H1 (cell line): ENCODE data around the gene TPMT. TPM values are rescaled to one million over a fixed set of nuclear protein-coding genes. Genes with fewer than 3 reads are reported as not detected.

ENCODE experiments used
- CTCF ChIA-PET: fragments of 300-600 bp; sonication (Branson Sonifier 250); formaldehyde crosslinking; loops from one replicate; lab custom pipeline; 2021; ENCODE audit not compliant: partially characterized antibody; lab: Charles Lee
- POLR2A ChIA-PET: fragments of 300-600 bp; sonication (Branson Sonifier 250); formaldehyde crosslinking; loops from one replicate; lab custom pipeline; 2021; ENCODE audit warnings: inconsistent platforms; ENCODE audit not compliant: partially characterized antibody; lab: Charles Lee
- DNase-seq, 2 experiments: peaks; one replicate each; pipeline versions ENCODE4 v3.0.0 to v3.0.0-alpha.2; 2010 to 2022; ENCODE audit warnings: low spot score in 2 of 2, low read depth in 1 of 2, mixed read lengths in 1 of 2
- FAIRE-seq: peaks from 2 replicates; lab custom pipeline; 2011; peaks lifted over from hg19 to GRCh38; lab: Jason Lieb, UNC
- H2AFZ ChIP-seq: 2 replicates; pipeline ENCODE4 v1.8.1; 2012; ENCODE audit warnings: low read length, inconsistent platforms
- H2AK5ac ChIP-seq: 2 replicates; pipeline ENCODE4 v1.6.1; 2013; ENCODE audit warnings: low read depth, low read length
- H2BK120ac ChIP-seq: replicated peaks from 2 replicates; pipeline ENCODE3; 2013; ENCODE audit warnings: low read depth, low read length, inconsistent platforms
- H2BK12ac ChIP-seq: 2 replicates; pipeline ENCODE4 v1.6.1; 2013; ENCODE audit warnings: low read depth, low read length
- H2BK15ac ChIP-seq: 2 replicates; pipeline ENCODE4 v1.6.1; 2013; ENCODE audit warnings: low read length
- H2BK20ac ChIP-seq: 2 replicates; pipeline ENCODE4 v1.6.1; 2013; ENCODE audit warnings: low read length
- H2BK5ac ChIP-seq: 2 replicates; pipeline ENCODE4 v1.6.1; 2013; ENCODE audit warnings: low read depth, low read length
- H3K14ac ChIP-seq: 2 replicates; pipeline ENCODE4 v1.6.1; 2013; ENCODE audit warnings: inconsistent platforms; ENCODE audit not compliant: insufficient read length
- H3K18ac ChIP-seq: 2 replicates; pipeline ENCODE4 v1.6.1; 2013; ENCODE audit warnings: low read length; ENCODE audit errors: extremely low read depth
- H3K23ac ChIP-seq: 2 replicates; pipeline ENCODE4 v1.6.1; 2013; ENCODE audit warnings: inconsistent platforms; ENCODE audit not compliant: insufficient read length
- H3K23me2 ChIP-seq: 2 replicates; pipeline ENCODE4 v1.6.1; 2013; ENCODE audit warnings: low read depth, low read length
- H3K27ac ChIP-seq: 2 replicates; pipeline ENCODE4 v1.6.1; 2011; ENCODE audit warnings: low read depth, low read length, inconsistent platforms
- H3K27me3 ChIP-seq, 4 experiments: replicated peaks in 1 of 4; 1 replicate in 1 of 4; 2 replicates in 3 of 4; pipeline versions ENCODE4 v1.6.1 to v1.8.1; 2011 to 2013; ENCODE audit warnings: low read length in 3 of 4, mild to moderate bottlenecking in 3 of 4, inconsistent platforms in 2 of 4, mixed read lengths in 2 of 4, moderate library complexity in 1 of 4; ENCODE audit not compliant: control insufficient read depth in 3 of 4, insufficient read depth in 3 of 4; ENCODE audit errors: extremely low read depth in 1 of 4
- H3K36me3 ChIP-seq, 4 experiments: 2 replicates each; pipeline versions ENCODE4 v1.6.1 to v1.8.1; 2011 to 2013; ENCODE audit warnings: mild to moderate bottlenecking in 4 of 4, low read length in 3 of 4, moderate library complexity in 2 of 4, control low read depth in 1 of 4, inconsistent platforms in 1 of 4; ENCODE audit not compliant: insufficient read depth in 4 of 4, control insufficient read depth in 2 of 4
- H3K4ac ChIP-seq: replicated peaks from 2 replicates; pipeline ENCODE3; 2013; ENCODE audit warnings: low read length, low read depth, mixed read lengths, inconsistent platforms; ENCODE audit not compliant: insufficient read length
- H3K4me1 ChIP-seq, 4 experiments: replicated peaks in 1 of 4; 1 replicate in 1 of 4; 2 replicates in 3 of 4; pipeline versions ENCODE4 v1.6.1 to v1.8.1; 2011 to 2013; ENCODE audit warnings: low read length in 3 of 4, inconsistent platforms in 2 of 4, mixed read lengths in 1 of 4; ENCODE audit not compliant: insufficient read depth in 4 of 4, control insufficient read depth in 3 of 4
- H3K4me2 ChIP-seq, 2 experiments: 2 replicates each; pipeline versions ENCODE4 v1.6.1 to v1.8.1; 2011 to 2013; ENCODE audit warnings: low read depth in 2 of 2, low read length in 2 of 2, control low read depth in 1 of 2, inconsistent platforms in 1 of 2, mild to moderate bottlenecking in 1 of 2; ENCODE audit not compliant: insufficient read depth in 1 of 2
- H3K4me3 ChIP-seq, 4 experiments: fragments of 200-600, 300-600 bp in 1 of 4; sonication (generic), shearing (Covaris generic), sonication (Bioruptor Twin) in 1 of 4; 2 replicates each; pipeline versions ENCODE4 v1.5.1 to v1.8.1; 2011 to 2016; ENCODE audit warnings: low read length in 4 of 4, low read depth in 3 of 4, control low read depth in 2 of 4, inconsistent platforms in 2 of 4, mild to moderate bottlenecking in 2 of 4, mixed read lengths in 1 of 4, moderate library complexity in 1 of 4; ENCODE audit not compliant: insufficient read depth in 2 of 4; ENCODE audit errors: extremely low read depth in 1 of 4
- H3K56ac ChIP-seq: replicated peaks from 2 replicates; pipeline ENCODE3; 2013; ENCODE audit warnings: low read depth, mild to moderate bottlenecking, mixed read lengths, low read length, inconsistent platforms; ENCODE audit not compliant: insufficient read length
- H3K79me1 ChIP-seq: 2 replicates; pipeline ENCODE4 v1.6.1; 2013; ENCODE audit warnings: low read depth, low read length, control low read depth
- H3K79me2 ChIP-seq, 2 experiments: 2 replicates each; pipeline versions ENCODE4 v1.6.1 to v1.8.1; 2012 to 2013; ENCODE audit warnings: low read length in 2 of 2, mild to moderate bottlenecking in 2 of 2, inconsistent platforms in 1 of 2; ENCODE audit not compliant: insufficient read depth in 2 of 2, control insufficient read depth in 1 of 2
- H3K9ac ChIP-seq, 4 experiments: replicated peaks in 1 of 4; 1 replicate in 1 of 4; 2 replicates in 3 of 4; pipeline versions ENCODE4 v1.6.1 to v1.8.1; 2011 to 2013; ENCODE audit warnings: low read depth in 3 of 4, low read length in 3 of 4, control low read depth in 2 of 4, mild to moderate bottlenecking in 2 of 4, moderate library complexity in 2 of 4, inconsistent platforms in 1 of 4; ENCODE audit errors: extremely low read depth in 1 of 4
- H3K9me3 ChIP-seq, 2 experiments: 2 replicates each; pipeline versions ENCODE4 v1.6.1 to v1.8.1; 2012 to 2013; ENCODE audit warnings: mild to moderate bottlenecking in 2 of 2, moderate library complexity in 2 of 2, control low read depth in 1 of 2, inconsistent platforms in 1 of 2, low read depth in 1 of 2, low read length in 1 of 2, mixed read lengths in 1 of 2; ENCODE audit not compliant: insufficient read depth in 2 of 2
- H4K20me1 ChIP-seq, 2 experiments: replicated peaks in 1 of 2; 2 replicates each; pipeline versions ENCODE3 to v1.8.1; 2011 to 2013; ENCODE audit warnings: inconsistent platforms in 2 of 2, low read length in 2 of 2, mild to moderate bottlenecking in 1 of 2; ENCODE audit not compliant: insufficient read depth in 2 of 2, control insufficient read depth in 1 of 2
- H4K5ac ChIP-seq: 2 replicates; pipeline ENCODE4 v1.6.1; 2013; ENCODE audit warnings: low read length, low read depth, mixed read lengths, inconsistent platforms; ENCODE audit not compliant: insufficient read length
- H4K8ac ChIP-seq: 2 replicates; pipeline ENCODE4 v1.8.0; 2013; ENCODE audit warnings: mild to moderate bottlenecking, moderate library complexity, low read length, inconsistent platforms; ENCODE audit not compliant: insufficient read depth; ENCODE audit errors: extremely low read depth
- H4K91ac ChIP-seq: replicated peaks from 2 replicates; pipeline ENCODE3; 2013; ENCODE audit warnings: low read length, mixed read lengths, inconsistent platforms; ENCODE audit not compliant: insufficient read length
- EP300 ChIP-seq, 2 experiments: IDR thresholded peaks; 1 replicate in 1 of 2; 2 replicates in 1 of 2; pipeline ENCODE4 v1.6.1; 2011 to 2012; ENCODE audit warnings: low read depth in 2 of 2, low read length in 2 of 2, mild to moderate bottlenecking in 2 of 2, borderline replicate concordance in 1 of 2, inconsistent platforms in 1 of 2, moderate library complexity in 1 of 2
- KDM4A ChIP-seq: IDR thresholded peaks from one replicate; pipeline ENCODE4 v1.7.1; 2012; ENCODE audit warnings: low read depth, mild to moderate bottlenecking, moderate library complexity, low read length, inconsistent platforms; ENCODE audit not compliant: severe bottlenecking
- SRF ChIP-seq: IDR thresholded peaks from 2 replicates; pipeline ENCODE4 v1.6.1; 2011; ENCODE audit warnings: mild to moderate bottlenecking, low read depth, low read length, moderate library complexity
- TAF7 ChIP-seq: optimal IDR thresholded peaks from 2 replicates; pipeline ENCODE3; 2011; ENCODE audit warnings: low read depth, mild to moderate bottlenecking, inconsistent platforms, low read length, moderate library complexity, borderline replicate concordance
- WGBS, 2 experiments: shearing (Covaris generic) in 1 of 2; methylation state at CpG; one replicate each; pipeline versions ENCODE4 v1.1.6 to v1.1.7; 2013 to 2015; ENCODE audit warnings: low lambda C conversion rate in 2 of 2, mixed read lengths in 2 of 2, inconsistent platforms in 1 of 2, low coverage in 1 of 2, missing lambda C conversion rate in 1 of 2; ENCODE audit not compliant: insufficient replicate concordance in 2 of 2, insufficient coverage in 1 of 2, insufficient read length in 1 of 2; ENCODE audit errors: extremely low coverage in 1 of 2, missing lambda C conversion rate in 1 of 2; 5-methylcytosine and 5-hydroxymethylcytosine counted together
- polyA plus RNA-seq, 7 experiments: library from polyadenylated mRNA; depleted of rRNA in 3 of 7; stranded (reverse) in 5 of 7; unstranded in 2 of 7; fragments of >200 nt in 5 of 7; fragments of 200-250 nt in 2 of 7; gene quantifications; 1 replicate in 5 of 7; 2 replicates in 1 of 7; 4 replicates in 1 of 7; pipeline versions ENCODE4 v1.2.1 to v1.2.3, GENCODE V29; 2011 to 2013; ENCODE audit warnings: missing spikeins in 2 of 7, mixed read lengths in 2 of 7
- total RNA-seq: library from RNA; stranded (reverse); fragmentation: NEBNext Ultra II Directional; extraction: Animal tissue kit (Norgen Biotek cat#: 25700); gene quantifications from 2 replicates; pipeline ENCODE4 v1.2.1, GENCODE V29; 2021
- TF ChIP-seq, protein P1 (sequence below): IDR thresholded peaks from 2 replicates; pipeline ENCODE4 v1.6.1; 2012; ENCODE audit warnings: inconsistent platforms

Gene TPMT
- total and polyA plus RNA-seq, 2 of the 8 experiments (the other 6 are each of a cell fraction or from before 2014, with no cell fraction given): 12.3 to 17.2 TPM

DNA sequence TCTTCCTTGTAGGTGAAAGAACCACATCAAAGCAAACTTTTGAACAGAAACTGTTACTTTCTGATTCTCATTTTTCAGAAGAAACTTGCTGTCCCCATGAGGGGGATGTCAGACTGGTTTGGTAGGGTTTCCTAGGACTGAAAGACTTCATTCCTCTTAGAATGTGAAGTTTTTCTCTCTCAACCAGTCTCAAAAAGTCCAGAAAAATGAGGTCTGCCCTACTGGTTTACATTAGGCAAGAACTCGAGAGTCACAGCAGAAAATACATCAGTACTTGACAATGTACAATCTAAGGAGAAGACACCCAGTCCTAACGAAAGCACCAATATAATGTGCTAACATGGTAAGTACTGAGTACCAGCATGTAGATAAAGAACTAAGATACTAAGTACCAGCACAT is 19.7 kb downstream of the TPMT start:
- CTCF ChIA-PET: interaction anchor here (0.7 to 4.0 kb wide), 3 partner anchors 10 to 160 kb away, joined by 3 to 24 read pairs (median 4); partner anchors contain the start of gene NHLRC1
- no peak for FAIRE-seq

More for the DNA sequence above, 19.7 kb downstream of the TPMT start:
- no peak overlapping the region for H2BK5ac ChIP-seq
- H2AFZ ChIP-seq: no peak overlapping the region
- H3K36me3 ChIP-seq: peaks cover 4 to 12% (median 6%) of the 10 kb centered on the region in 4 experiments
- no peak overlapping the region for H3K9ac ChIP-seq
- no peaks in the 10 kb centered on the region for H3K79me1 ChIP-seq
- H3K4ac ChIP-seq: no peak overlapping the region
- no peaks in the 10 kb centered on the region for H3K23me2 ChIP-seq
- no peak overlapping the region for H3K56ac ChIP-seq
- H3K27ac ChIP-seq: no peak overlapping the region
- H4K91ac ChIP-seq: no peak overlapping the region
- H3K18ac ChIP-seq: no peak overlapping the region
- DNase-seq: no peak
- H2BK20ac ChIP-seq: no peak overlapping the region
- no peak overlapping the region for H3K14ac ChIP-seq
- no peak overlapping the region for H3K4me2 ChIP-seq
- TF ChIP-seq TAF7: no peak
- no peak for TF ChIP-seq SRF
- TF ChIP-seq, protein P1, sequence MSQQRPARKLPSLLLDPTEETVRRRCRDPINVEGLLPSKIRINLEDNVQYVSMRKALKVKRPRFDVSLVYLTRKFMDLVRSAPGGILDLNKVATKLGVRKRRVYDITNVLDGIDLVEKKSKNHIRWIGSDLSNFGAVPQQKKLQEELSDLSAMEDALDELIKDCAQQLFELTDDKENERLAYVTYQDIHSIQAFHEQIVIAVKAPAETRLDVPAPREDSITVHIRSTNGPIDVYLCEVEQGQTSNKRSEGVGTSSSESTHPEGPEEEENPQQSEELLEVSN: no peak
- no peak for TF ChIP-seq EP300 (IDR thresholded peaks at IDR 0.05; ENCODE audit: borderline replicate concordance in 1 of 2, low read depth in 2 of 2, low read length in 2 of 2)
- TF ChIP-seq KDM4A: no peak
- TF ChIP-seq, all 59 proteins: peak for 0
- WGBS, 2 experiments: 89% methylated on average over 2 of the region's 2 CpGs; no CpG with 5 or more reads in 1 of the 2 experiments
- no peak overlapping the region for H4K8ac ChIP-seq
- no peaks in the 10 kb centered on the region for H3K79me2 ChIP-seq
- H4K20me1 ChIP-seq: no peaks in the 10 kb centered on the region
- H4K5ac ChIP-seq: no peak overlapping the region
- no peak overlapping the region for H3K23ac ChIP-seq
- no peaks in the 10 kb centered on the region for H3K4me1 ChIP-seq
- no peak overlapping the region for H2BK12ac ChIP-seq
- H2BK120ac ChIP-seq: no peak overlapping the region
- H2AK5ac ChIP-seq: no peak overlapping the region
- H2BK15ac ChIP-seq: no peak overlapping the region
- POLR2A ChIA-PET: no interaction called here
- H3K4me3 ChIP-seq: no peak overlapping the region
- H3K9me3 ChIP-seq: no peaks in the 10 kb centered on the region
- H3K27me3 ChIP-seq: no peaks in the 10 kb centered on the region
